ENCODE measurements around the gene FAHD1. TPM values are rescaled to one million over a fixed set of nuclear protein-coding genes. Genes with fewer than 3 reads are reported as not detected.

Gene FAHD1
- total RNA-seq, 4 donors from 2014 or later: 34.3 to 52.3 (median 46.9) TPM

- no peak overlapping the region for H3K4me3 ChIP-seq
- peaks cover 0 to 65% (median 3%) of the 10 kb centered on the region in 4 donors for H3K27me3 ChIP-seq
- TF ChIP-seq CTCF (IDR thresholded peaks at IDR 0.05) (no peak), POLR2A (IDR thresholded peaks at IDR 0.05) (no peak)
- WGBS, 2 donors: 20 to 22% methylated on average over 7 to 8 of the region's 8 CpGs
- no peaks in the 10 kb centered on the region for H3K36me3 ChIP-seq
- no peak overlapping the region for H3K27ac ChIP-seq
- H3K4me1 ChIP-seq: peaks cover 0 to 11% (median 0%) of the 10 kb centered on the region in 3 donors
- DNase-seq: no peak
- no peaks in the 10 kb centered on the region for H3K9me3 ChIP-seq
- intact Hi-C loops (cut with DNase I): loop anchor here (5.0 kb wide), 1 partner anchor 63 kb away; no protein-coding TSS in a partner anchor
Measured at GRCh38 chr16:1859650-1860049, 32.6 kb downstream of the FAHD1 start.

GRCh38 chr16:1861730-1862129 lies 34.7 kb downstream of the FAHD1 start:
- Histone ChIP-seq H3K9me3 (no peaks in the 10 kb centered on the region), H3K36me3 (no peaks in the 10 kb centered on the region), H3K27ac (no peak overlapping the region), H3K4me1 (peaks cover 0 to 11% (median 0%) of the 10 kb centered on the region in 3 donors), H3K4me3 (no peak overlapping the region), H3K27me3 (peaks cover 0 to 73% (median 3%) of the 10 kb centered on the region in 4 donors)
- WGBS, 2 donors: 75 to 81% methylated on average over 5 of the region's 5 CpGs
- TF ChIP-seq CTCF (IDR thresholded peaks at IDR 0.05) (no peak), POLR2A (IDR thresholded peaks at IDR 0.05) (no peak)
- intact Hi-C loops (cut with DNase I): loop anchor here (5.0 kb wide), 1 partner anchor 61 kb away; no protein-coding TSS in a partner anchor
- DNase-seq: no peak

GRCh38 chr16:1862394-1862793 lies 35.4 kb downstream of the FAHD1 start:
- 77 to 81% methylated on average over 8 to 9 of the region's 9 CpGs for WGBS, 2 donors
- Histone ChIP-seq H3K4me1 (peaks cover 0 to 11% (median 0%) of the 10 kb centered on the region in 3 donors), H3K9me3 (no peaks in the 10 kb centered on the region), H3K36me3 (no peaks in the 10 kb centered on the region), H3K27me3 (peaks cover 0 to 67% (median 3%) of the 10 kb centered on the region in 4 donors), H3K4me3 (no peak overlapping the region), H3K27ac (no peak overlapping the region)
- TF ChIP-seq CTCF (IDR thresholded peaks at IDR 0.05) (no peak), POLR2A (IDR thresholded peaks at IDR 0.05) (no peak)
- DNase-seq: no peak
- intact Hi-C loops (cut with DNase I): loop anchor here (5.0 kb wide), 1 partner anchor 60 kb away; no protein-coding TSS in a partner anchor

GRCh38 chr16:1863681-1864460 lies 36.9 kb downstream of the FAHD1 start:
- no peaks in the 10 kb centered on the region for H3K9me3 ChIP-seq
- H3K27me3 ChIP-seq: peaks cover 0 to 52% (median 0%) of the 10 kb centered on the region in 4 donors
- H3K4me1 ChIP-seq: peaks cover 0 to 11% (median 0%) of the 10 kb centered on the region in 3 donors
- no peak overlapping the region for H3K4me3 ChIP-seq
- H3K36me3 ChIP-seq: no peaks in the 10 kb centered on the region
- WGBS, 2 donors: 6 to 13% methylated on average over 4 of the region's 4 CpGs
- H3K27ac ChIP-seq: no peak overlapping the region
- intact Hi-C loops (cut with DNase I): loop anchor here (5.0 kb wide), 1 partner anchor 58 kb away; no protein-coding TSS in a partner anchor
- TF ChIP-seq POLR2A (IDR thresholded peaks at IDR 0.05) (no peak), CTCF (IDR thresholded peaks at IDR 0.05) (peak; percentile 20 to 60 (median 50))
- DNase-seq: no peak
